GM06990 (cell line): ENCODE results near the gene HYAL2.

Experiments used
- DNase-seq: peaks from one replicate; pipeline ENCODE4 v3.0.0-alpha.2; 2011; ENCODE audit not compliant: insufficient read length; ENCODE audit errors: extremely low read depth
- H3K27me3 ChIP-seq: replicated peaks from 2 replicates; pipeline ENCODE4 v1.6.0; 2011; ENCODE audit warnings: low read length; ENCODE audit not compliant: control insufficient read depth, insufficient read depth
- H3K36me3 ChIP-seq: 2 replicates; pipeline ENCODE4 v1.5.1; 2011; ENCODE audit warnings: low read length; ENCODE audit not compliant: control insufficient read depth, insufficient read depth
- H3K4me3 ChIP-seq: replicated peaks from 2 replicates; pipeline ENCODE4 v1.5.1; 2011; ENCODE audit warnings: low read depth, mild to moderate bottlenecking, control low read depth, low read length
- TF ChIP-seq, protein P1 (sequence below): IDR thresholded peaks from 2 replicates; pipeline ENCODE4 v1.5.1; 2011; ENCODE audit warnings: low read length, control low read depth, mild to moderate bottlenecking, inconsistent platforms; ENCODE audit not compliant: insufficient read depth, poor library complexity, severe bottlenecking

The HYAL2 gene

DNA sequence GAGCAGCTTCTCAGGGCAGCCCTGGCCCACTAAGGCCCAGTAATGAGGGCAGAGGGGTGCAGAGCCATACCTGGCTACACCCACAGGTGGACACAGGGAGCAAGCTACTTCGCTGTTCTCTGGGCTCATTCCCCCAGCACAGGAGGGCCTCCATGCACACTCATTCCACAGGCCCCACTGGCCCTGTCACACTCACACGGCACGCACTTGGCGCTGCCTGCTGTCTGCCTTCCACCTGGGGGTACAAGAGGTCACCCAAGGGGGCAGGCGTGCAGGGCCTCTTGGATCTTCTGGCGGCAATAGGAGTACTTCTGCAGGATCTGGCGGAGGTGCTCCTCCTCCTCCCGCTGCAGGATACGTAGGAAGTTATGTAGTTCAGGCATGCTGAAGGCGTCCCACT is 7.8 kb upstream of the HYAL2 start:
- H3K4me3 ChIP-seq: no peak overlapping the region
- TF ChIP-seq, protein P1, sequence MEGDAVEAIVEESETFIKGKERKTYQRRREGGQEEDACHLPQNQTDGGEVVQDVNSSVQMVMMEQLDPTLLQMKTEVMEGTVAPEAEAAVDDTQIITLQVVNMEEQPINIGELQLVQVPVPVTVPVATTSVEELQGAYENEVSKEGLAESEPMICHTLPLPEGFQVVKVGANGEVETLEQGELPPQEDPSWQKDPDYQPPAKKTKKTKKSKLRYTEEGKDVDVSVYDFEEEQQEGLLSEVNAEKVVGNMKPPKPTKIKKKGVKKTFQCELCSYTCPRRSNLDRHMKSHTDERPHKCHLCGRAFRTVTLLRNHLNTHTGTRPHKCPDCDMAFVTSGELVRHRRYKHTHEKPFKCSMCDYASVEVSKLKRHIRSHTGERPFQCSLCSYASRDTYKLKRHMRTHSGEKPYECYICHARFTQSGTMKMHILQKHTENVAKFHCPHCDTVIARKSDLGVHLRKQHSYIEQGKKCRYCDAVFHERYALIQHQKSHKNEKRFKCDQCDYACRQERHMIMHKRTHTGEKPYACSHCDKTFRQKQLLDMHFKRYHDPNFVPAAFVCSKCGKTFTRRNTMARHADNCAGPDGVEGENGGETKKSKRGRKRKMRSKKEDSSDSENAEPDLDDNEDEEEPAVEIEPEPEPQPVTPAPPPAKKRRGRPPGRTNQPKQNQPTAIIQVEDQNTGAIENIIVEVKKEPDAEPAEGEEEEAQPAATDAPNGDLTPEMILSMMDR: no peak
- no peak for DNase-seq
- peaks cover 33% of the 10 kb centered on the region for H3K36me3 ChIP-seq
- H3K27me3 ChIP-seq: no peaks in the 10 kb centered on the region

DNA sequence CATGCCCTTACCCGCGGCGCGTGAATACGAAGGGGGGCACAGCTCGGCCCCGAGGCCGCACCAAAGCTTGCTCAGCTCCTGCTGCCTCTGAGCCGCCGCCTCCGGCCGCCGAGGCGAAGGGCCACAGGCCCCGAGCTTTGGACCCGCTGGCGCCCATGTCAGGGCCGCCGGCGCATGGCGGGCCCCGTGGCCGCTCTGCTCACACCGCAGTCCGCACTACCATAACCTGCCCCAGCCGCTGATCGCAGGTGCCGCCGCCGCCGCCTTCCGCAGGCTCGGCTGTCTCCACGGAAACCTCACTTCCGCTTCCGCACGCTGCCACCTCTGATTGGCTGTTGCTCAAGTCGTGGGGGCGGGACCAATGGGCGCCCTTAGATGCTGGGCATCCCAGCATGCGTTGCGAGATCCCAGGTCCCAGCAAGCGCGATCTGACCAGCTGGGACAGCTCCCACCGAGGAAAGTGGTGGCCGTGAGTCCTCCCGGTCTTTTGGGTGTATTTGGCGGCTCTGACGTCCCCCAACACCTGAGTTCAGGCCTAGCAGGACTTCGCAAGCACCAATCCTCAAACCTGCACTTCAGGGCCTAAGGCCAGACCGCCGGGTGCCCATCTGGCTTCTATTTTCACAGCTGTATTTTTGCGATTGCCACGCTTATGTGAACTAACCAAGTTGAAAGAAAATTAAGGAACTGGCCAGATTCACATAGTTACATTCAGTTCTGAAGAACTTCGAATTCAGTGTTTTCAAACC is 5.6 kb upstream of the HYAL2 start, which contains the start of gene TUSC2:
Gene TUSC2 (minus strand): TSS at position 281 of the 749 bp plus-strand sequence. CDS start 124 bp downstream, at position 157.
- H3K27me3 ChIP-seq: no peaks in the 10 kb centered on the region
- H3K4me3 ChIP-seq: peak within 1 kb of the TSS; percentile 90
- DNase-seq: peak; percentile 90
- TF ChIP-seq, protein P1: no peak
- H3K36me3 ChIP-seq: peaks cover 30% of the 10 kb centered on the region

DNA sequence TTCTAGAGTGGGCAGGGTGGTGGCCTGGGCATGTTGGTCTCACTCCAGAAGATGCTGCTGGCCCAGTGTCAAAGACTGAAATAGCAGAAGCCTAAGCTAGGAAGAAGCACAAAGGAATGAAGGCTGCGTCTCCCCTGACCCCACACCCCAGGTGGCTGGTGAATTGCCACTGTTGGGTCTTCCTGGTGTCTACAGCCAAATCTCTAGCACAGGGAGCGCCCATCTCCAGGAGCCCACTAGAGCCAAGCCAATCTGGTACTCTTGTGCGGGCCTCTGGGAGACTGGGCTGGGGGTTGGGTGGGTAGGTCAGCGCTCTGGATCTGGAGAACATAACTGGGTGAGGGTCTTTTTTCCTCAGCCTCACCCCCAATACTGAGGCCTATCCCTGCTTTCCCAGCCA is 4.6 kb upstream of the HYAL2 start:
- H3K4me3 ChIP-seq: peak overlapping the region; percentile 90
- no peak for DNase-seq
- no peaks in the 10 kb centered on the region for H3K27me3 ChIP-seq
- H3K36me3 ChIP-seq: peaks cover 26% of the 10 kb centered on the region
- TF ChIP-seq, protein P1: no peak

DNA sequence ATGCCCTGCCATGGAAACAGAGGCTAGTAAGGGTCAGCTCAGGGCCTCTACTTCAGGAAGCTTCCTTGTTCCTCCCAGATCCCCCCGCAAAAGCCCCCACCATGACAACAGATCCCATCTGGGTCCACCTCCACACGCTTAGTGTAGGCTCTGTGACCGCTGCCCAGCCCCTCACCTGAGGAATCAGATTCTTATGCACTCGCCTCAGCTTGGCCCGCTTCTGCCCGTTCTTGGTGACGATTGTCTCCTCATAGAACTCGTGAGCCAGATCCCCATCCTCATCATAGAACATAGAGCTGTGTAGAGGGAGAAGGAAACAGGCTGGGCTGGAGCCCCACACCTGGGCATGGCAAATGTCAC is 3.6 kb upstream of the HYAL2 start:
- H3K36me3 ChIP-seq: peaks cover 16% of the 10 kb centered on the region
- no peak for DNase-seq
- H3K4me3 ChIP-seq: no peak overlapping the region
- H3K27me3 ChIP-seq: no peaks in the 10 kb centered on the region
- TF ChIP-seq, protein P1: no peak

DNA sequence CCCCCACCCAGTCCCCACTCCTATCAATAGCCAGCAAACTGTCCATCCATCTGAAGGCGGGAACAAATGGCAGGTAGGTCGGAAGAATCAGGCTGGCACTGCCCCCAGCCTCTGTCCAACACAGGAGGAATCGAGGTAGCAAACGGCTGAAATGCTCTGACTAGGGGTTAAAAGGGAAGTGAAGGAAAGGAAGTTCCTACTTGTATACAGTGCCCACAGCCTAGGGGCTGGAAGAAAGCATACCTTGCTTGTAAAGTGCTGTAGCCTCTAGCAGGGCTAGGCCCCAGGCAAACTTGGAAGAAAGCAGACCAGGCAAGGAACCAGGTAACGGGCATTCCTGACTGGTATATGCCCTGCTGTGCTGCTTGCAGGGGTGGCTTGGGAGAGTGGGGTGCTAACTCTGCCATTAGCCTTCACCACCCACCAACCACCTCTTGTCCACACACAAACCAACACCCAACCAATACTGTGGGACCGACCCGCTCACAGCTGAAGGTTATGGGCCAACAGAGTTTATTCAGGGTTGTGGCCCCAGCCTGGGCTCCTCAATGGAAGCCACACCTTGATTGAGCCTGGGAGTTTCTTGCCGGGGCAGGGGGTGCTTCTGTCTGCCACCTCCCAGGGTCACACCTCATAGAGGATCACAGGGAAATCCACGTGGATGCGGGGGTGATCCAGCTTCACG is 3.1 kb upstream of the HYAL2 start:
- TF ChIP-seq, protein P1: no peak
- Histone ChIP-seq H3K4me3 (no peak overlapping the region), H3K36me3 (peaks cover 11% of the 10 kb centered on the region), H3K27me3 (no peaks in the 10 kb centered on the region)
- no peak for DNase-seq
